Hepatocyte (in vitro differentiated cells): Measurements from ENCODE around the gene CXCL12. TPM values are rescaled to one million over a fixed set of nuclear protein-coding genes. Genes with fewer than 3 reads are reported as not detected.

Source experiments
- DNase-seq: peaks from one replicate; pipeline ENCODE4 v3.0.0-alpha.2; 2016; ENCODE audit warnings: low spot score
- H2AFZ ChIP-seq: fragments of 200-600 bp; sonication (generic); 2 replicates; pipeline ENCODE4 v1.6.0; 2016; ENCODE audit warnings: antibody characterized with exemption, mild to moderate bottlenecking
- H3K27ac ChIP-seq: fragments of 200-600 bp; sonication (generic); 2 replicates; pipeline ENCODE4 v1.5.1; 2016; ENCODE audit warnings: mild to moderate bottlenecking
- H3K27me3 ChIP-seq: fragments of 200-600 bp; sonication (generic); 2 replicates; pipeline ENCODE4 v1.6.1; 2016
- H3K36me3 ChIP-seq: fragments of 200-600 bp; sonication (generic); replicated peaks from 2 replicates; pipeline ENCODE4 v1.5.1; 2016; ENCODE audit warnings: low read depth; ENCODE audit not compliant: insufficient read depth
- H3K4me1 ChIP-seq: fragments of 200-600 bp; sonication (generic); 2 replicates; pipeline ENCODE4 v1.5.1; 2016; ENCODE audit warnings: mild to moderate bottlenecking, moderate library complexity; ENCODE audit not compliant: insufficient read depth
- H3K4me2 ChIP-seq: fragments of 200-600 bp; sonication (generic); 2 replicates; pipeline ENCODE4 v1.6.0; 2016
- H3K4me3 ChIP-seq: fragments of 200-600 bp; sonication (generic); 2 replicates; pipeline ENCODE4 v1.5.1; 2016; ENCODE audit warnings: mild to moderate bottlenecking
- H3K79me2 ChIP-seq: fragments of 200-600 bp; sonication (generic); 2 replicates; pipeline ENCODE4 v1.6.0; 2017; ENCODE audit warnings: mild to moderate bottlenecking
- H3K9me2 ChIP-seq: fragments of 200-600 bp; sonication (generic); replicated peaks from 2 replicates; pipeline ENCODE4 v1.6.0; 2017; ENCODE audit warnings: mild to moderate bottlenecking; ENCODE audit not compliant: insufficient read depth
- H3K9me3 ChIP-seq: fragments of 200-600 bp; sonication (generic); 2 replicates; pipeline ENCODE4 v1.5.1; 2016; ENCODE audit warnings: low read depth, mild to moderate bottlenecking
- H4K20me1 ChIP-seq: fragments of 200-600 bp; sonication (generic); 2 replicates; pipeline ENCODE4 v1.6.0; 2016; ENCODE audit warnings: mild to moderate bottlenecking; ENCODE audit not compliant: insufficient read depth, poor library complexity, severe bottlenecking
- EZH2 ChIP-seq: fragments of 200-600 bp; sonication (generic); IDR thresholded peaks from 2 replicates; pipeline ENCODE4 v1.6.1; 2016; ENCODE audit warnings: antibody characterized with exemption, mild to moderate bottlenecking, borderline replicate concordance
- EZH2phosphoT487 ChIP-seq: fragments of 200-600 bp; sonication (generic); IDR thresholded peaks from one replicate; pipeline ENCODE4 v1.6.1; 2018; ENCODE audit warnings: antibody characterized with exemption, mild to moderate bottlenecking, low read depth, moderate library complexity; ENCODE audit not compliant: unreplicated experiment, severe bottlenecking
- WGBS: methylation state at CpG from one replicate; pipeline ENCODE4 v1.1.6; 2016; ENCODE audit warnings: low lambda C conversion rate; ENCODE audit errors: missing lambda C conversion rate; 5-methylcytosine and 5-hydroxymethylcytosine counted together
- polyA plus RNA-seq: library from polyadenylated mRNA; unstranded; fragments of >200 nt; fragmentation: Nextera tagmentation; extraction: Ambion mirVana; gene quantifications from 2 replicates; pipeline ENCODE4 v1.2.1, GENCODE V29; 2016
- total RNA-seq: library from RNA; depleted of rRNA; stranded (reverse); fragments of >200 nt; gene quantifications from 2 replicates; pipeline ENCODE4 v1.2.3, GENCODE V29; 2014
- TF ChIP-seq, protein P1 (sequence below): fragments of 200-600 bp; sonication (generic); IDR thresholded peaks from 2 replicates; pipeline ENCODE4 v1.5.1; 2016; ENCODE audit warnings: antibody characterized with exemption, mild to moderate bottlenecking; ENCODE audit not compliant: poor library complexity

Gene CXCL12
- total and polyA plus RNA-seq, 2 experiments from 2014 or later = 13.2 to 41.8 TPM

DNA sequence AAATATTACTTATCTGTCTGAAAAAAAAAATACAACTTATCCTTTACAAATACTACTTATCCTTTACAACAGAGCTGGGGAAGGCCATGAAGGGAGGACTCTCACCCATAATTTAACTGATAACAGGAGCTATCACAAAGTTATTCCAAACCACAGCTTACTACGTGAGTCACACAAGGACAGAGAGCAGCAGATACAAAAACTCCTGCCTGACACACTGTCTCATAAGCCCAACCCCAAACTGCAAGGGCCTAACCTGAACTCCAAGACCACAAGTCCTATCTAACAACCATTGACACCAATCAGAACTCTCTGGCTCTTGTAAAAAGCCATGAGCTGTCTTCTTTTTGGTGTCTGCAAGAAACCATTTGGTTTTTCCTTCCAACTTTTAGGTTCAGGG is 28.5 kb upstream of the CXCL12 start:
- no peak overlapping the region for H3K4me2 ChIP-seq
- no peak overlapping the region for H3K4me3 ChIP-seq
- DNase-seq = no peak
- no peaks in the 10 kb centered on the region for H3K9me2 ChIP-seq
- 83% methylated on average over 1 of the region's 1 CpG for WGBS
- H3K36me3 ChIP-seq = no peaks in the 10 kb centered on the region
- H3K27me3 ChIP-seq = no peaks in the 10 kb centered on the region
- TF ChIP-seq, protein P1, sequence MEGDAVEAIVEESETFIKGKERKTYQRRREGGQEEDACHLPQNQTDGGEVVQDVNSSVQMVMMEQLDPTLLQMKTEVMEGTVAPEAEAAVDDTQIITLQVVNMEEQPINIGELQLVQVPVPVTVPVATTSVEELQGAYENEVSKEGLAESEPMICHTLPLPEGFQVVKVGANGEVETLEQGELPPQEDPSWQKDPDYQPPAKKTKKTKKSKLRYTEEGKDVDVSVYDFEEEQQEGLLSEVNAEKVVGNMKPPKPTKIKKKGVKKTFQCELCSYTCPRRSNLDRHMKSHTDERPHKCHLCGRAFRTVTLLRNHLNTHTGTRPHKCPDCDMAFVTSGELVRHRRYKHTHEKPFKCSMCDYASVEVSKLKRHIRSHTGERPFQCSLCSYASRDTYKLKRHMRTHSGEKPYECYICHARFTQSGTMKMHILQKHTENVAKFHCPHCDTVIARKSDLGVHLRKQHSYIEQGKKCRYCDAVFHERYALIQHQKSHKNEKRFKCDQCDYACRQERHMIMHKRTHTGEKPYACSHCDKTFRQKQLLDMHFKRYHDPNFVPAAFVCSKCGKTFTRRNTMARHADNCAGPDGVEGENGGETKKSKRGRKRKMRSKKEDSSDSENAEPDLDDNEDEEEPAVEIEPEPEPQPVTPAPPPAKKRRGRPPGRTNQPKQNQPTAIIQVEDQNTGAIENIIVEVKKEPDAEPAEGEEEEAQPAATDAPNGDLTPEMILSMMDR = no peak
- TF ChIP-seq EZH2phosphoT487 (no peak), EZH2 (no peak)
- no peak overlapping the region for H2AFZ ChIP-seq
- no peaks in the 10 kb centered on the region for H4K20me1 ChIP-seq
- H3K27ac ChIP-seq = no peak overlapping the region
- no peaks in the 10 kb centered on the region for H3K9me3 ChIP-seq
- no peaks in the 10 kb centered on the region for H3K79me2 ChIP-seq
- no peaks in the 10 kb centered on the region for H3K4me1 ChIP-seq

DNA sequence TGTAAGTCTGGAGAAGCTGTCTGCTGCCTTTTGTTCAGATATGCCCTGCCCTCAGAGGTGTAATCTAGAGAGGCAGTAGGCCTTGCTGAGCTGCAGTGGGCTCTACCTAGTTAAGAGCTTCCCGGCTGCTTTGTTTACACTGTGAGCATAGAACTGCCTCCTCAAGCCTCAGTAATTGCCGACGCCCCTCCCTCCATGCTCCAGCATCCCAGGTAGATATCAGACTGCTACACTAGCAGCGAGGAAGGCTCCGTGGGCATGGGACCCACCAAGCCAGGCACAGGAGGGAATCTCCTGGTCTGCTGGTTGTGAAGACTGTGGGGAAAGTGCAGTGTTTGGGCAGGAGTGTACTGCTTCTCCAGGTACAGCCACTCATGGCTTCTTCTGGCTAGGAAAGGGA is 26.4 kb upstream of the CXCL12 start:
- Histone ChIP-seq H3K9me2 (no peaks in the 10 kb centered on the region), H3K4me1 (no peaks in the 10 kb centered on the region), H3K4me3 (no peak overlapping the region), H3K27me3 (no peaks in the 10 kb centered on the region), H3K27ac (no peak overlapping the region), H3K79me2 (no peaks in the 10 kb centered on the region), H3K9me3 (no peaks in the 10 kb centered on the region), H3K4me2 (no peak overlapping the region), H3K36me3 (no peaks in the 10 kb centered on the region), H2AFZ (no peak overlapping the region), H4K20me1 (no peaks in the 10 kb centered on the region)
- TF ChIP-seq, protein P1 = no peak
- TF ChIP-seq EZH2 = no peak
- no peak for TF ChIP-seq EZH2phosphoT487
- no peak for DNase-seq
- 84% methylated on average over 5 of the region's 5 CpGs for WGBS

DNA sequence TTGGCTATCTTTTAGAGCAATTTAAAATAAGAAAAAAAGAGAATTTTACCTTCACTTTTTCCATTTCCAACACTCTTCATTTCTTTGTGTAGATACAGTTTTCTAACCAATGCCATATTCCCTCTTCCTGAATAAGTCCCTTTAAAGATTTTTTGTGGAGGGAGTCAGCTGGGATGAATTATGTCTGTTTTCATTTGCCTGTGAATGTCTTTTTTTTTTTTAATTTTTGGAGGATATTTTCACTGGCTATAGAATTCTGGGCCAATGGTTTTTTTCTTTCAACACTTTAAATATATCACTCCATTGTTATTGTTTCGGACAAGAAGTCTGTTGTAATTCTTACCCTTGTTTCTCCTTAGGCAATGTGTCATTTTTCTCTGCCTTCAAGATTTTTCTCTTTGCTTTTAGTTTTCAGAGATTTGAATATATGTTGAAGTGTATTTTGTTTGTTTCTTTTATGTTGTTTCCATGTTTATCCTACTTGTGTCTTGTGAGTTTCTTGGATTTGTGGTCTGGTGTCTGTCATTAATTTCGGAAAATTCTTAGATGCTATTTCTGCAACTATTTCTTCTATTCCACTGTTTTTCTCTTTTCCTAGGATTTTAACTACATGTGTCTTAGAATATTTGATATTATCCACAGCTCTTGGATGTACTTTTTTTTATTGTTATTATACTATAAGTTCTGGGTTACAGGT is 20.0 kb upstream of the CXCL12 start:
- H2AFZ ChIP-seq = no peak overlapping the region
- no peaks in the 10 kb centered on the region for H4K20me1 ChIP-seq
- no peaks in the 10 kb centered on the region for H3K4me1 ChIP-seq
- H3K4me2 ChIP-seq = no peak overlapping the region
- no peak overlapping the region for H3K27ac ChIP-seq
- H3K36me3 ChIP-seq = no peaks in the 10 kb centered on the region
- no peaks in the 10 kb centered on the region for H3K27me3 ChIP-seq
- H3K9me3 ChIP-seq = no peaks in the 10 kb centered on the region
- no peak overlapping the region for H3K4me3 ChIP-seq
- TF ChIP-seq EZH2 = no peak
- no peak for TF ChIP-seq EZH2phosphoT487
- TF ChIP-seq, protein P1 = no peak
- H3K79me2 ChIP-seq = no peaks in the 10 kb centered on the region
- DNase-seq = no peak
- H3K9me2 ChIP-seq = no peaks in the 10 kb centered on the region
- 96% methylated on average over 2 of the region's 2 CpGs for WGBS
